ENCODE measurements around the gene MINDY4. TPM values are rescaled to one million over a fixed set of nuclear protein-coding genes. Genes with fewer than 3 reads are reported as not detected.
A peak's percentile ranks its signal among the peaks of the same experiment; 100 is the strongest.

Gene MINDY4
- polyA plus RNA-seq (2011; rRNA removed) (1.9 and 2.3 TPM in 2 replicates), polyA minus RNA-seq (2011; rRNA and poly(A)+ RNA removed) (3.6 TPM in 2 replicates)

DNA sequence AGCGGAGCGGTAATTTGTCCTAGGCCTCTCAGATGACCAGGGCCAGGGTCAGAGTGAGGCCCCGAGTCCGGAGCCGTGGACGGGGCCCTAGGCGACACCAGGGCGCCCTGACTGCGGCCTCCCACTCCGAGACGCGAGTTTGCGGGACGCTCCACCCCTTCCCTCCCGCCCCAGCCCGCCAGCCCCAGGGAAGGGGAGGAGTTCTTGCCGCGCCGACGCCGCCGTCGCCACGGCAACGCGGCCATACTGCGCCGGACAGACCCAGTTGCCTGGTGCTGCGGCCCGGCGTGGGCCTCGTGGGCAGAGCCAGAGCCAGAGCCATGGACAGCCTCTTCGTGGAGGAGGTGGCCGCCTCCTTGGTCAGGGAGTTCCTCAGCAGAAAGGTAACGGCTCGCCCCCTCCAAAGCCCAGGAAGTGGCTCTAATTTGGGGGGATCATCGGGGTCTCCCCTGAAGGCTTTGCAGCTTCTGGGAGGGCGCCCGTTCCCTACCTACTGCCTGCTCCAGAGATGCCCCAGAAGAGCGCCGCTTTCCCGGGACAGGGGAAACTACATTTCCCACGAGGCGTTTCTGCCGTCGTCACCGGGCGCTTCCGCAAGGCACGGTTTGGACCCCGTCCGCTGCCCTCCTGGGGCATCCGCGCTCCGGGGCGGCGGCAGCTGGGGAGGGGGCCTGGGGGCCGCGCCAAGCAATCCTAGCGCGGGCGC, at the start of gene MINDY4:
MINDY4 (plus strand) TSS at position 244 of the 706 bp plus-strand sequence; CDS start at position 321, 77 bp downstream.
- POLR2A ChIA-PET: no interaction called here
- Histone ChIP-seq H3K4me3 (ENCODE audit: low read depth, low read length) (peak within 1 kb of the TSS; percentile 63), H3K27me3 (ENCODE audit: control insufficient read depth, insufficient read depth, low read length) (0 out of 2 replicates have a peak, but pooled peaks cover 2% of the 10 kb centered on the region), H3K36me3 (ENCODE audit: control insufficient read depth, insufficient read depth, low read length) (no peaks in the 10 kb centered on the region)
- CTCF ChIA-PET: interaction anchor here (1.3 kb wide), 1 partner anchor 32 kb away, joined by 4 read pairs; no protein-coding TSS in a partner anchor
- TF ChIP-seq, protein P1, sequence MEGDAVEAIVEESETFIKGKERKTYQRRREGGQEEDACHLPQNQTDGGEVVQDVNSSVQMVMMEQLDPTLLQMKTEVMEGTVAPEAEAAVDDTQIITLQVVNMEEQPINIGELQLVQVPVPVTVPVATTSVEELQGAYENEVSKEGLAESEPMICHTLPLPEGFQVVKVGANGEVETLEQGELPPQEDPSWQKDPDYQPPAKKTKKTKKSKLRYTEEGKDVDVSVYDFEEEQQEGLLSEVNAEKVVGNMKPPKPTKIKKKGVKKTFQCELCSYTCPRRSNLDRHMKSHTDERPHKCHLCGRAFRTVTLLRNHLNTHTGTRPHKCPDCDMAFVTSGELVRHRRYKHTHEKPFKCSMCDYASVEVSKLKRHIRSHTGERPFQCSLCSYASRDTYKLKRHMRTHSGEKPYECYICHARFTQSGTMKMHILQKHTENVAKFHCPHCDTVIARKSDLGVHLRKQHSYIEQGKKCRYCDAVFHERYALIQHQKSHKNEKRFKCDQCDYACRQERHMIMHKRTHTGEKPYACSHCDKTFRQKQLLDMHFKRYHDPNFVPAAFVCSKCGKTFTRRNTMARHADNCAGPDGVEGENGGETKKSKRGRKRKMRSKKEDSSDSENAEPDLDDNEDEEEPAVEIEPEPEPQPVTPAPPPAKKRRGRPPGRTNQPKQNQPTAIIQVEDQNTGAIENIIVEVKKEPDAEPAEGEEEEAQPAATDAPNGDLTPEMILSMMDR (IDR thresholded peaks at IDR 0.05; ENCODE audit: insufficient read depth, low read depth, low read length): peak; percentile 14; the same call in 1 of the 2 replicates
- no peak for DNase-seq (ENCODE audit: low read depth)

DNA sequence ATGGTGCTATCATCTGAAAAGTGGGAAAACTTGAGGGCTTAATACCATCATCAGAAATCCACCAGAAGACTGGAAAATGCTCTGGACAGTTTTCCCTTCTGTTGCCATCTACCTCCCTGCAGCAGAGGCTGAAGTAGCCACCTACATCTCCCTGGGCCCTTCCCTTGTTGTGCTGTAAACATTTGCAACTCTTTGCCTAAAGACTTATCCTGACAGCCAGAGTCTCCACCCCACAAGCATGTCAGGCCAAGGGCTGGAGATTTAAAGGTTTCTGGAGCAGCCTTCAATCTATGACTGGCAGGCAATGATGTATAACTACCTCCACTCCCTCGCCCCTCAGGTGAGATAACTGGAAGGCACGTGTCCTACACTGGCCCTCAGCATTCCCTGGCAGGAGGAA, 49.0 kb upstream of the MINDY4 start:
- POLR2A ChIA-PET: no interaction called here
- TF ChIP-seq, protein P1 (IDR thresholded peaks at IDR 0.05; ENCODE audit: insufficient read depth, low read depth, low read length): no peak
- peaks cover 9% of the 10 kb centered on the region for H3K27me3 ChIP-seq (ENCODE audit: control insufficient read depth, insufficient read depth, low read length)
- DNase-seq (ENCODE audit: low read depth): no peak
- no peak overlapping the region for H3K4me3 ChIP-seq (ENCODE audit: low read depth, low read length)
- CTCF ChIA-PET: interaction anchor here (1.3 kb wide), 1 partner anchor 18 kb away, joined by 3 read pairs; no protein-coding TSS in a partner anchor
- no peaks in the 10 kb centered on the region for H3K36me3 ChIP-seq (ENCODE audit: control insufficient read depth, insufficient read depth, low read length)

DNA sequence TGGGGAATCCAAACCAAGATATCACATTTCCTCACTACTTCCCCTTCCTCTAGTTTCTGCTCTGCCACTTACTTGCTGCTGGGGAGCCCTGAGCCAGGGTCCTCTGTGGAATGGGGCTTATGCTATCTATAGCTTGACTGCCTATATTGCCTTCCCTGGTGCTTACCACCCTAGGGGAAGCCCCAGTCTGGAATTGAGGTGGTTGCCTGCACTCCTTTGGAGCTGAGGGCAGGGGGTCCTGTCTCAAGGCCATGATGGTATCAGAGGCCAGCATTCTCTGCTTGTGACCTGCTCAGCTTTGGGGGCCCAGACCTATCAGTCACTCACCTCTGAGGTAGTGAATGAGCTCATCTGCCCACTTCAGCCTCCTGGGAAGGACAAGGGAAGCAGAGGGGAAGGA, 48.5 kb upstream of the MINDY4 start:
- DNase-seq (ENCODE audit: low read depth): no peak
- TF ChIP-seq, protein P1 (IDR thresholded peaks at IDR 0.05; ENCODE audit: insufficient read depth, low read depth, low read length): no peak
- POLR2A ChIA-PET: no interaction called here
- CTCF ChIA-PET: interaction anchor here (1.3 kb wide), 1 partner anchor 18 kb away, joined by 3 read pairs; no protein-coding TSS in a partner anchor
- H3K36me3 ChIP-seq (ENCODE audit: control insufficient read depth, insufficient read depth, low read length): no peaks in the 10 kb centered on the region
- no peak overlapping the region for H3K4me3 ChIP-seq (ENCODE audit: low read depth, low read length)
- H3K27me3 ChIP-seq (ENCODE audit: control insufficient read depth, insufficient read depth, low read length): peaks cover 10% of the 10 kb centered on the region

DNA sequence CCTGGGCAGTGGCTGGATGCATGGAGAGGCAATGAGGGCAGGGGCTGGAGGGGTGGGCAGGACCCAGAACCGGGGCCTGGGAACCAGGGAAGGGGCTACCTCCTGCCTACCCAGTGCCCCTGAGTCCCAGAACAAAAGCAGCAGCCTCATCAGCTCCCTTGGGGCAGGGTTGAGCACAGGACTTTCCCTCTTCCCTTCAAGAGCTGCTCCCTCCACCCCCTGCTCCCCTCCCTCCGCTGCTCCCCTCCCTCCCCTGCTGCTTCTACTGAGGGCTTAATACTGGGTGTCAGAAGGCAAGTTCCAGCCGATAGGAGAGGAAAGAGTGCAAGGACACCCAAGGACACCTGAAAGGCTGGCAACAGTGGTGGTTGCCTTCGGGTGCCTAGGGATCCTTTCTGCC, 47.4 kb upstream of the MINDY4 start:
- POLR2A ChIA-PET: no interaction called here
- CTCF ChIA-PET: no interaction called here

More for the DNA sequence above, 47.4 kb upstream of the MINDY4 start:
- H3K4me3 ChIP-seq (ENCODE audit: low read depth, low read length): no peak overlapping the region
- H3K36me3 ChIP-seq (ENCODE audit: control insufficient read depth, insufficient read depth, low read length): no peaks in the 10 kb centered on the region
- TF ChIP-seq, protein P1 (IDR thresholded peaks at IDR 0.05; ENCODE audit: insufficient read depth, low read depth, low read length): no peak
- H3K27me3 ChIP-seq (ENCODE audit: control insufficient read depth, insufficient read depth, low read length): peaks cover 11% of the 10 kb centered on the region
- no peak for DNase-seq (ENCODE audit: low read depth)

Measured in BJ (cell line).